AG04450 (cell line): Measurements from ENCODE around the gene ZNF622. TPM values are rescaled to one million over a fixed set of nuclear protein-coding genes. Genes with fewer than 3 reads are reported as not detected.

Experiments
- CTCF ChIA-PET: fragments of 300-600, 350-600 bp; formaldehyde crosslinking; extraction: SDS; loops from one replicate; lab custom pipeline; 2022; ENCODE audit warnings: antibody characterized with exemption, inconsistent platforms; lab: Charles Lee
- POLR2A ChIA-PET: fragments of 350-600 bp; formaldehyde crosslinking; extraction: SDS; loops from one replicate; lab custom pipeline; 2021; ENCODE audit warnings: antibody characterized with exemption, inconsistent platforms; lab: Yijun Ruan, JAX
- DNase-seq: peaks from one replicate; pipeline ENCODE4 v3.0.0-alpha.2; 2011; ENCODE audit warnings: low read depth, low spot score
- H3K27ac ChIP-seq: one replicate; pipeline ENCODE4 v1.5.1; 2012; ENCODE audit warnings: low read depth, low read length, control low read depth
- H3K27me3 ChIP-seq: one replicate; pipeline ENCODE4 v1.6.0; 2012; ENCODE audit warnings: low read length; ENCODE audit not compliant: control insufficient read depth, insufficient read depth
- H3K4me3 ChIP-seq: 2 replicates; pipeline ENCODE4 v1.5.1; 2011; ENCODE audit warnings: mild to moderate bottlenecking, low read depth, low read length, control low read depth
- H3K9me3 ChIP-seq: 2 replicates; pipeline ENCODE4 v1.5.1; 2012; ENCODE audit warnings: low read length; ENCODE audit not compliant: control insufficient read depth, insufficient read depth
- CTCF ChIP-seq: IDR thresholded peaks from 2 replicates; pipeline ENCODE4 v1.5.1; 2011; ENCODE audit warnings: low read depth, low read length, control low read depth, inconsistent platforms
- polyA plus RNA-seq: library from polyadenylated mRNA; depleted of rRNA; stranded (reverse); fragments of >200 nt; gene quantifications from 2 replicates; pipeline ENCODE4 v1.2.3, GENCODE V29; 2011

ZNF622 gene
- polyA plus RNA-seq, 1 experiment = 21.5 TPM

GRCh38 chr5:16428359-16428758 lies 37.2 kb downstream of the ZNF622 start:
- Histone ChIP-seq H3K27me3 (no peaks in the 10 kb centered on the region), H3K9me3 (no peaks in the 10 kb centered on the region), H3K27ac (no peak overlapping the region), H3K4me3 (no peak overlapping the region)
- CTCF ChIA-PET = no interaction called here
- POLR2A ChIA-PET = interaction anchor here (0.6 kb wide), 1 partner anchor 30 kb away, joined by 4 read pairs; no protein-coding TSS in a partner anchor
- no peak for DNase-seq
- TF ChIP-seq CTCF = no peak

- POLR2A ChIA-PET = no interaction called here
- TF ChIP-seq CTCF = no peak
- Histone ChIP-seq H3K9me3 (no peaks in the 10 kb centered on the region), H3K27ac (no peak overlapping the region), H3K4me3 (no peak overlapping the region), H3K27me3 (no peaks in the 10 kb centered on the region)
- CTCF ChIA-PET = interaction anchor here (0.5 to 0.9 kb wide), 2 partner anchors 10 to 387 kb away, joined by 3 read pairs; no protein-coding TSS in a partner anchor
- no peak for DNase-seq
These were observed 38.0 kb downstream of the ZNF622 start for GRCh38 chr5:16427587-16427986.

- ChIA-PET POLR2A (no interaction called here), CTCF (no interaction called here)
- no peak for DNase-seq
- Histone ChIP-seq H3K27me3 (peaks cover 2% of the 10 kb centered on the region), H3K9me3 (no peaks in the 10 kb centered on the region), H3K27ac (no peak overlapping the region), H3K4me3 (no peak overlapping the region)
- no peak for TF ChIP-seq CTCF
These were observed 47.1 kb downstream of the ZNF622 start for GRCh38 chr5:16418471-16418922.

GRCh38 chr5:16417398-16418074 lies 48.1 kb downstream of the ZNF622 start:
- CTCF ChIA-PET = no interaction called here
- H3K27ac ChIP-seq = no peak overlapping the region
- TF ChIP-seq CTCF = no peak

GRCh38 chr5:16414861-16415260 lies 50.7 kb downstream of the ZNF622 start:
- no peak for DNase-seq
- peaks cover 2% of the 10 kb centered on the region for H3K27me3 ChIP-seq
- no peaks in the 10 kb centered on the region for H3K9me3 ChIP-seq
- ChIA-PET CTCF (no interaction called here), POLR2A (no interaction called here)
- H3K27ac ChIP-seq = no peak overlapping the region
- H3K4me3 ChIP-seq = no peak overlapping the region
- no peak for TF ChIP-seq CTCF

More at GRCh38 chr5:16417398-16418074, 48.1 kb downstream of the ZNF622 start:
- no peak for DNase-seq
- peaks cover 2% of the 10 kb centered on the region for H3K27me3 ChIP-seq
- H3K4me3 ChIP-seq = no peak overlapping the region
- no peaks in the 10 kb centered on the region for H3K9me3 ChIP-seq
- POLR2A ChIA-PET = no interaction called here
